Trophoblast cell (in vitro differentiated cells and primary cell): ENCODE results near the gene PPP2R3B.
"Not testable (repeated sequence)": the region's sequence is repeated elsewhere in the genome, so short reads cannot be mapped to it uniquely, and the experiment has no call there.

Experiments
- DNase-seq, 2 donors: peaks; one replicate each; pipeline ENCODE4 v3.0.0-alpha.2; 2016
- H2AFZ ChIP-seq: 2 replicates; pipeline ENCODE4 v1.6.1; 2013; ENCODE audit warnings: low read length, moderate library complexity, mild to moderate bottlenecking; ENCODE audit not compliant: insufficient read depth, poor library complexity
- H2AK5ac ChIP-seq: 2 replicates; pipeline ENCODE4 v1.6.1; 2013; ENCODE audit warnings: mild to moderate bottlenecking, low read length
- H2BK120ac ChIP-seq: 2 replicates; pipeline ENCODE4 v1.6.1; 2013; ENCODE audit warnings: low read length, mild to moderate bottlenecking, moderate library complexity; ENCODE audit not compliant: insufficient read depth, poor library complexity
- H2BK12ac ChIP-seq: 2 replicates; pipeline ENCODE4 v1.6.1; 2013; ENCODE audit warnings: mild to moderate bottlenecking, low read length, moderate library complexity
- H2BK5ac ChIP-seq: 2 replicates; pipeline ENCODE4 v1.6.1; 2013; ENCODE audit warnings: low read length, low read depth, moderate library complexity, mild to moderate bottlenecking; ENCODE audit not compliant: poor library complexity
- H3K14ac ChIP-seq: 2 replicates; pipeline ENCODE4 v1.6.1; 2013; ENCODE audit warnings: mild to moderate bottlenecking, low read length
- H3K18ac ChIP-seq: 2 replicates; pipeline ENCODE4 v1.6.1; 2013; ENCODE audit warnings: mild to moderate bottlenecking, low read length
- H3K23ac ChIP-seq: 2 replicates; pipeline ENCODE4 v1.6.1; 2013; ENCODE audit warnings: low read length
- H3K27ac ChIP-seq: 2 replicates; pipeline ENCODE4 v1.5.1; 2013; ENCODE audit warnings: low read depth, mild to moderate bottlenecking, inconsistent platforms, low read length, moderate library complexity
- H3K27me3 ChIP-seq: 2 replicates; pipeline ENCODE4 v1.6.1; 2013; ENCODE audit warnings: inconsistent platforms, mild to moderate bottlenecking, low read length, moderate library complexity; ENCODE audit not compliant: insufficient read depth
- H3K36me3 ChIP-seq, 2 experiments: 1 replicate in 1 of 2; 2 replicates in 1 of 2; pipeline ENCODE4 v1.6.1; 2013; ENCODE audit warnings: low read length in 2 of 2, mild to moderate bottlenecking in 2 of 2, moderate library complexity in 1 of 2; ENCODE audit not compliant: insufficient read depth in 2 of 2, control insufficient read depth in 1 of 2
- H3K4ac ChIP-seq: 2 replicates; pipeline ENCODE4 v1.6.1; 2013; ENCODE audit warnings: low read depth, mild to moderate bottlenecking, low read length, moderate library complexity
- H3K4me1 ChIP-seq, 2 experiments: 1 replicate in 1 of 2; 2 replicates in 1 of 2; pipeline ENCODE4 v1.6.1; 2013; ENCODE audit warnings: low read length in 2 of 2, mild to moderate bottlenecking in 2 of 2, moderate library complexity in 1 of 2; ENCODE audit not compliant: insufficient read depth in 2 of 2, control insufficient read depth in 1 of 2
- H3K4me2 ChIP-seq: 2 replicates; pipeline ENCODE4 v1.6.1; 2013; ENCODE audit warnings: inconsistent platforms, mild to moderate bottlenecking, low read length, moderate library complexity
- H3K4me3 ChIP-seq: 2 replicates; pipeline ENCODE4 v1.5.1; 2013; ENCODE audit warnings: mild to moderate bottlenecking, low read depth, low read length, inconsistent platforms
- H3K79me1 ChIP-seq: one replicate; pipeline ENCODE4 v1.6.1; 2013; ENCODE audit warnings: low read length
- H3K79me2 ChIP-seq: 2 replicates; pipeline ENCODE4 v1.6.1; 2013; ENCODE audit warnings: low read length, mild to moderate bottlenecking; ENCODE audit not compliant: control insufficient read depth, insufficient read depth, poor library complexity
- H3K9ac ChIP-seq: 2 replicates; pipeline ENCODE4 v1.6.1; 2013; ENCODE audit warnings: mild to moderate bottlenecking, low read length
- H3K9me3 ChIP-seq: 2 replicates; pipeline ENCODE4 v1.6.1; 2013; ENCODE audit warnings: low read depth, mild to moderate bottlenecking, control low read depth, inconsistent platforms, low read length; ENCODE audit not compliant: insufficient read depth
- H4K12ac ChIP-seq: 2 replicates; pipeline ENCODE4 v1.6.1; 2013; ENCODE audit warnings: low read depth, mild to moderate bottlenecking, low read length, moderate library complexity
- H4K8ac ChIP-seq: 2 replicates; pipeline ENCODE4 v1.6.1; 2013; ENCODE audit warnings: low read depth, mild to moderate bottlenecking, low read length, moderate library complexity
- H4K91ac ChIP-seq: one replicate; pipeline ENCODE4 v1.6.1; 2013; ENCODE audit warnings: low read depth, mild to moderate bottlenecking, low read length, moderate library complexity
- WGBS: extraction: QIAGEN DNeasy Blood & Tissue Kit; methylation state at CpG from one replicate; pipeline ENCODE4 v1.1.7; 2013; ENCODE audit warnings: missing lambda C conversion rate; ENCODE audit not compliant: insufficient read length, insufficient coverage; ENCODE audit errors: extremely low coverage; 5-methylcytosine and 5-hydroxymethylcytosine counted together

PPP2R3B gene

DNA sequence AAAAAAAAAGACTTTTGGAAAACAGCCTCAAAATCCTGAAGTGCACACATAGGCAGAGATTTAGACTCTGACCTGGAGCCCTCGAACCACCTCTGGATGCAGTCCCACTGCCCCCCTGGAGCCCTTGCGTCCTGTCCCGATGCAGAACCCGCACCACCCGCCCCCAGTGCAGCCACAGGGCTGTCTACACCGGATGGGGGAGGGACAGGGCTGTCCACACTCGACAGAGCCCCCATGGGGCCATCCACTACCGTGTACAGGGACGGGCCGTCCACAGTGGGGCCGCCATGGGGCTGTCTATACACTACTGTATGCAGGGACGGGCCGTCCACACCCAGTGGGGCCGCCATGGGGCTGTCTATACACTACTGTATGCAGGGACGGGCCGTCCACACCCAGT is 10.5 kb downstream of the PPP2R3B start:
- H3K79me2 ChIP-seq, H3K18ac ChIP-seq, H2BK12ac ChIP-seq, H3K79me1 ChIP-seq, H2BK120ac ChIP-seq, H4K12ac ChIP-seq, H2AFZ ChIP-seq, H3K9ac ChIP-seq, H3K36me3 ChIP-seq, H3K14ac ChIP-seq, H2BK5ac ChIP-seq, H2AK5ac ChIP-seq, H3K23ac ChIP-seq, H4K91ac ChIP-seq, H3K4me2 ChIP-seq, H3K27me3 ChIP-seq, H4K8ac ChIP-seq, DNase-seq, H3K4me3 ChIP-seq, H3K9me3 ChIP-seq, H3K4ac ChIP-seq, H3K27ac ChIP-seq: not testable (repeated sequence)
- peaks cover 6 to 14% of the 10 kb centered on the region in 2 experiments for H3K4me1 ChIP-seq
- no CpG with 5 or more reads among the region's 16 CpGs for WGBS

DNA sequence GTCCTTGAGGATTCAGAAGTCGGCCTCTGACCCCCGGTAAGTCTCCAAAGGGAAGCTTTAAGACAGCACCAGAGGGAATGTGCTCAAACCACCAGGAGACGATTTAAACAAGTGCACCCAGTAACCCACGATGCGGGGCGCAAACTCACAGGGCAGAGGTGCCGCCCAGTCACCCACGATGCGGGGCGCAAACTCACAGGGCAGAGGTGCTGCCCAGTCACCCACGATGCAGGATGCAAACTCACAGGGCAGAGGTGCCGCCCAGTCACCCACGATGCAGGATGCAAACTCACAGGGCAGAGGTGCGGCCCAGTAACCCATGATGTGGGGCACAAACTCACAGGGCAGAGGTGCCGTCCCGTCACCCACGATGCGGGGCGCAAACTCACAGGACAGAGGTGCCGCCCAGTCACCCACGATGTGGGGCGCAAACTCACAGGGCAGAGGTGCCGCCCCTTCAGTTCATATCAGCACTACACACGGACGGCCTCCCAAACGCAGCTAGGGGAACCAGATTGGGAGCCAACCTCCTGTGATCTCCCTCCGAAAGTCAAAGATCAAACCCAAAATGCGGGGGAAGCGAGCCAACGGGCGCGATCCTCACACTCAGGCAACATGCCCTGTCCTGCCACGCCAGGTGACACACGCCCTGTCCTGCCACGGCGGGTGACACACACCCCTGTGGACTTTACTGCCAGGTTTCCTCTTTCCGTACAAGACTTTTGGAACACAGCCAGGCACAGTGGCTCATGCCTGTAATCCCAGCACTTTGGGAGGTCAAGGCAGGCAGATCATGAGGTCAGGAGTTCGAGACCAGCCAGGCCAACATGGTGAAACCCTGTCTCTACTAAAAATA is 11.3 kb downstream of the PPP2R3B start:
- H2BK120ac ChIP-seq, result no peak overlapping the region

DNA sequence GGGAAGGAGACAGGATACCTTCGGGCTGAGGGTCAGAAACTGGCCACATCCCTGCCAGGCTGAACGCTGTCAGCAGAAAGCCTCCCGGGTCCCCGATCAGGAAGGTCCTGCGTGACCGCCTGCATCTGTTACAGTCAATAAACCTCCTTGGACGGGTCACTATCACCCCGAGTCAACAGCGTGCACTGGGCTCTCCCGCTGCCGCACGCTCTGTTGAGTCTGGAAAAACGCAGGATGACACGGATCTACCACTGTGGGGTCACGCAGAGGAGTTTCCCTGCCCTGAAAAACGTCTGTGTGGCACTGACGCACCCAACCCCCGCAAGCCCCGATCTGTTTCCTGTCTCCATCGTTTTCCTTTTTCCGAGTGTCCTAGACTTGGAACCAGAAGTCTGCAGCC is 12.1 kb downstream of the PPP2R3B start:
- Histone ChIP-seq H3K27me3 (peaks cover 9% of the 10 kb centered on the region), H3K79me1 (no peaks in the 10 kb centered on the region), H3K36me3 (no peaks in the 10 kb centered on the region), H3K14ac (no peak overlapping the region), H2BK120ac (no peak overlapping the region), H3K79me2 (peaks cover 5% of the 10 kb centered on the region), H2BK5ac (no peak overlapping the region), H3K4me1 (peaks cover 6 to 14% of the 10 kb centered on the region in 2 experiments), H3K27ac (no peak overlapping the region), H4K8ac (no peak overlapping the region), H3K4me2 (peak overlapping the region; percentile 64), H2AFZ (no peak overlapping the region), H2AK5ac (no peak overlapping the region), H3K4ac (no peak overlapping the region), H2BK12ac (no peak overlapping the region), H3K9me3 (peaks cover 3% of the 10 kb centered on the region), H3K23ac (no peak overlapping the region), H3K4me3 (no peak overlapping the region), H4K12ac (no peak overlapping the region), H3K18ac (no peak overlapping the region), H3K9ac (no peak overlapping the region), H4K91ac (no peak overlapping the region)
- no peak for DNase-seq
- no CpG with 5 or more reads among the region's 21 CpGs for WGBS

More for the DNA sequence above, 11.3 kb downstream of the PPP2R3B start:
- H3K4me2 ChIP-seq, result no peak overlapping the region
- no peak overlapping the region for H2AFZ ChIP-seq
- no peak overlapping the region for H2BK5ac ChIP-seq
- H3K4me1 ChIP-seq, result peaks cover 6 to 14% of the 10 kb centered on the region in 2 experiments
- no peak overlapping the region for H4K8ac ChIP-seq
- H3K27ac ChIP-seq, result no peak overlapping the region
- H4K91ac ChIP-seq, result no peak overlapping the region
- DNase-seq, result no peak
- H3K18ac ChIP-seq, result peak overlapping the region; percentile 33
- H3K9me3 ChIP-seq, result peaks cover 3% of the 10 kb centered on the region
- H4K12ac ChIP-seq, result no peak overlapping the region
- no peak overlapping the region for H3K4me3 ChIP-seq
- peaks cover 9% of the 10 kb centered on the region for H3K27me3 ChIP-seq
- WGBS, result no CpG with 5 or more reads among the region's 38 CpGs
- H2BK12ac ChIP-seq, result no peak overlapping the region
- H3K79me1 ChIP-seq, result no peaks in the 10 kb centered on the region
- no peak overlapping the region for H3K9ac ChIP-seq
- H3K36me3 ChIP-seq, result no peaks in the 10 kb centered on the region
- no peak overlapping the region for H3K14ac ChIP-seq
- no peak overlapping the region for H3K4ac ChIP-seq
- H3K79me2 ChIP-seq, result peaks cover 5% of the 10 kb centered on the region
- no peak overlapping the region for H3K23ac ChIP-seq
- no peak overlapping the region for H2AK5ac ChIP-seq

DNA sequence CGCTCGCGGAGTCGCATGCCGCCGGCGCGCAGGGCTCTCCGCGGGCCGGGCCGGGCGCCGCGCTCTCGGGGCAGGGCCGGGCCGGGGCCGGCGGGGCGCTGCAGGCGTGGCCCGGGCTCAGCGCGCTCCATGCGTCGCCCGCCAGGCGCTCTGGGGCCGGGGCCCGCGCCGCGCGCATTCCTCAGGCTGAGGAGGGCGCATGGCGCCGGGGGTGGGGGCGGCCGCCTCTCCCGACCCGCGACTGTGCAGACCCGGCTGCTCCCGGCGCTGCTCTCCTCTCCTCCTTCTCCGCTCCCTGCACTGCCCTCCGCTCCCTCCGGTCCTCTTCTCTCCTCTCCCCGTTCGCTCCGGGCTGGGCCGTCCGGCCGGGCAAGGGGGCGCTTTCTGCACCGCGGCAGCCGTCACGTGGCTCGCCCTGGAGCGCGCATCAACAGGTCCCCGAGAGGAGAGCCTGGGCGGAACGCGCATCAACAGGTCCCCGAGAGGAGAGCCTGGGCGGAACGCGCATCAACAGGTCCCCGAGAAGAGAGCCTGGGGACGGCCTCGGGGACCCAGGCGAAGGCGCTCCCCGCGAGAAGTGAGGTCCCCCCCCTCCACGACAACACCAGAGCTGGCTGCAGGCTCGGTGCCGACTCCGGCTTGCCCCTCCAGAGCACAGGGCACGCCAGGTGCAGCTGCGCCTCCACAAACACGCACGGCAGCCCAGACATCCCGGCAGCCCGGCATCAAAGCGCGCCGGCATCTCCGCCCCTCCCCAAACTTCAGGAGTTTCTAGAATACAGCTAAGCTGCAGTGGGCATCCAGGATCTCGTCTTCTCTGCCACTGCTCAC is 12.9 kb downstream of the PPP2R3B start:
- Histone ChIP-seq H3K9me3 (peaks cover 5% of the 10 kb centered on the region), H3K23ac (no peak overlapping the region), H3K27ac (no peak overlapping the region), H4K12ac (no peak overlapping the region), H3K36me3 (peaks cover 0 to 2% of the 10 kb centered on the region in 2 experiments), H3K18ac (peak overlapping the region; percentile 76), H3K9ac (peak overlapping the region; percentile 60), H3K79me2 (peaks cover 5% of the 10 kb centered on the region), H3K27me3 (peaks cover 9% of the 10 kb centered on the region), H4K8ac (peak overlapping the region; percentile 44), H3K79me1 (no peaks in the 10 kb centered on the region), H2AK5ac (no peak overlapping the region), H3K4me2 (peak overlapping the region; percentile 64), H3K4me1 (peaks cover 6 to 18% of the 10 kb centered on the region in 2 experiments), H3K4me3 (peak overlapping the region; percentile 62), H2BK5ac (no peak overlapping the region), H2AFZ (no peak overlapping the region), H3K14ac (peak overlapping the region; percentile 28), H4K91ac (peak overlapping the region; percentile 31), H2BK120ac (no peak overlapping the region), H3K4ac (no peak overlapping the region), H2BK12ac (no peak overlapping the region)
- peak; percentile 46 to 49 for DNase-seq
- WGBS, result no CpG with 5 or more reads among the region's 93 CpGs
